ENCODE results near the gene MN1. TPM values are rescaled to one million over a fixed set of nuclear protein-coding genes. Genes with fewer than 3 reads are reported as not detected.

The MN1 gene
- polyA plus RNA-seq (2014; cell fraction: cytosol; rRNA removed): not detected in 2 replicates
- 0.01 TPM in 1 of 2 replicates, not detected in the other for polyA plus RNA-seq (2014; cell fraction: nucleus; rRNA removed)

- peak; percentile 43 for DNase-seq (ENCODE audit: low spot score)
These were observed at the start of gene MN1 for GRCh38 chr22:27801616-27802345. MN1 (minus strand) TSS chr22:27801756; CDS start chr22:27800543, 1,213 bp downstream.

GRCh38 chr22:27850000-27850521, 48.5 kb upstream of the MN1 start:
- no peak for DNase-seq (ENCODE audit: low spot score)

- DNase-seq (ENCODE audit: low spot score): no peak
These were observed 46.4 kb upstream of the MN1 start for GRCh38 chr22:27848005-27848404.

- no peak for DNase-seq (ENCODE audit: low spot score)
These were observed 45.4 kb upstream of the MN1 start for GRCh38 chr22:27846910-27847309.

DNA sequence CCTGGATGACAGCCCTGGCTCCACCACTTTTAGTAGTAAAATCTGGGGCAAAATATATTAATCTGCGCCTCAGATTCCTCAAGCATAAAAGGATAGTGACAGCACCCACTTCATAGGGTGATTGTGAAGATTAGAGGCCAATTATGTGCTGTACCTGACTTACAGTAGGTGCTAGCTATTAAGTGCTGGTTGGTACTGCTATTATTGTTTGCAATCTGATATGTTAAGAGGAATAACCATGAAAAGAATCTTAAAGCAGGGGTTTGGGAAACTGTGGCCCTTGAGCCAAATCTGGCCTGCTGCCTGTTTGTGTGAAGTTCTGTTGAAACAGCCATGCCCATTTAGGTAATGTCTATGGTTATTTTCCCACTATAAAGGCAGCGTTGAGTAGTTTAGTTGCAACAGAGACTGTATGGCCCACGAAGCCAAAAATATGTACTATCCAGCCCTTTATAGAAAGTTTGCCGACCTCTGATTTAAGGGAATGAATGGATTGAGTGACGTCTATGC, 44.7 kb upstream of the MN1 start:
- DNase-seq (ENCODE audit: low spot score): no peak

GRCh38 chr22:27845644-27846043, 44.1 kb upstream of the MN1 start:
- DNase-seq (ENCODE audit: low spot score): no peak

DNA sequence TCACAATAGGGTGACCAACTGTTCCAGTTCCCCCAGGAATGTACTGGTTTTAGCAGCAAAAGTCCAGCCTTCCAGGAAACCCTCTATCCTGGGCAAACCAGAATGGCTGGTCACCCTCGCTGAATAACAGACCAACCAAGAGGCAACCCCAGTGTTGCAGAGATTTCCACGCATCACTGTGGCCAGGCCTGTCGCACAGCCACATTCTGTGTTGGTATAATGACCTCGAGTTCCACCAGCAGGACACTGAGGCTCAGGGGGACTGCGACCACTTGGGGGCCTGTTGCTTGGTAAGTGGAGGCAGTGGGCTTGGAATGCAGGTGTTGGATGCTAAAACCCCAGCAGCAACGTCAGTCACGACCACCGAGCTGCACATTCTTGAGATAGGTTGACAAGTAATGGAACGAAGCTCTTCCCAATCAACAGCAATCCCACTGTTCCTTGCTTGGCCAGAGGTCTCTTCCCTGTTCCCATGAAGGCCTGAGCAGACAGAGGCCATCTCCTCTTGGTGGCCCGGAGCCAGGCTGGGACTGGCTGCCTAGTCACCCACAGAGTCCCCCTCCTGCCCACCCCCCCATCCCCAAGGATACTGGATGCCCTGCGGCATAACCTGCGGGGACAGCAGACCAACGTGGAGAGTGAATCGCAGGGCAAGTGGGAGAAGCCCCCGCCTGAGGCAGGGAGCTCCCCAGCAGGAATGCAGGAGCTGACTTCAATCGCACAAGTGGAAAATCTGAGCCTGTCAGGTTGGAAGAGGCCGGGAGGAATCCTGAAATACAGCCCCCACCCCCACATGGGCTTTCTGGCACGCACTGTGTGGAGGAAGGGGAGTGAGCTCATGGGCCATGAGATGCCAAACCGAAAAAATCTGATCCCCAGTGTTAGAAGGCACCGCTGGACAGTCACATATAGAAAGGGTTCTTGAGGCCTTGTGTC, 43.4 kb upstream of the MN1 start:
- no peak for DNase-seq (ENCODE audit: low spot score)

GRCh38 chr22:27844256-27844655, 42.7 kb upstream of the MN1 start:
- no peak for DNase-seq (ENCODE audit: low spot score)

- DNase-seq (ENCODE audit: low spot score): no peak
These were observed 41.9 kb upstream of the MN1 start for GRCh38 chr22:27843441-27843840.

DNA sequence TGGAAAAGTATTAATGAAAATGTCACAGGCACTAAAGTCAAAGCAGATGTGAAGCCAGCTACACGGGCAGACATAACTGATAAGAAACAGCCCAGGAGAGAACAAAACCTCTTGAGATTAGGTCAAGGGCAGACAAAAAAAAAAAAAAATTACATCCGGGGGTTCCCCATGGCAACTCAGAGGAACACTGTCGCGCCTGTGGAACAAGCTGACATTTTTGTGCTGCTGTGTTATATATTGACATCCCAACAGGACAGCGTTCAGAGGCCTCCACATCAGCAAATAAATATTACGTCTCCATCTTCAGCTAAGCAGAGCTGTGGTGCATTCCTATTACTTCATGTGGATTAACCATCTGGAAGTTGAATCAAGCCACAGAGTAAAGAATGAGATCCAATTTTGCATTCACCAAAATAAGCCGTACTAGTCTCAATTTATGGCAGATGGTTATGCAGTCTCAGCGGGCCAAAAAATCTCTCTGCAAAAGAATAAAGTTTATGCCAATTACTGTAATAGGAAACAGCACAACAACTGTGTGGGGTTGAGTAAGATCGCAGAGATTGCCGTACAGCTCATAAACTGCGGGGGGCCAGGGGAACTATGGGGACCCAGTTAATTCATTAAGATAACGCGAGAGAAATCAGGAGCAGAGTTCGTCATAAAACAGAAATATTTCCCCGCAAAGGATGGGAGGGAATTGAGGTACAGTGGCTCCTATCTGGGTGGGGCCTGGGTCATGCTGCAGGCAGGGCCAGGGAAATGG, 41.3 kb upstream of the MN1 start:
- peak; percentile 60 for DNase-seq (ENCODE audit: low spot score)

- no peak for DNase-seq (ENCODE audit: low spot score)
These were observed 40.6 kb upstream of the MN1 start for GRCh38 chr22:27842201-27842600.

DNA sequence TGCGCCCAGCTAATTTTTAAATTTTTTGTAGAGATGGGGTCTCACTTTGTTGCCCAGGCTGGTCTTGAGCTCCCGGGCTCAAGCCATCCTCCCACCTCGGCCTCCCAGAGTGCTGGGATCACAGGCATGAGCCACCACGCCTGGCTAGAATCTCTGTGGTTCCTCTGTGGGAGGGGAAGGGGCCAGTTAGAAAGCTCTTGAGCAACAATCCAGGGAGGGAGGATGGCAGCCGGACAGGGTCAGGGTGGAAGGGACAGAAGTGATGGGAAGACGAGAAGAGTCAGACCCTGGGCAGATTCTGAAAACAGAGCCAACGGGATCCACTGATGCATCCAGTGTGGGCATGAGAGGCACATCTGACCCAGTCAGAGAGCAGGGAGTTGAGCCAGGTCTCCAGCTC, 38.9 kb upstream of the MN1 start:
- no peak for DNase-seq (ENCODE audit: low spot score)

DNA sequence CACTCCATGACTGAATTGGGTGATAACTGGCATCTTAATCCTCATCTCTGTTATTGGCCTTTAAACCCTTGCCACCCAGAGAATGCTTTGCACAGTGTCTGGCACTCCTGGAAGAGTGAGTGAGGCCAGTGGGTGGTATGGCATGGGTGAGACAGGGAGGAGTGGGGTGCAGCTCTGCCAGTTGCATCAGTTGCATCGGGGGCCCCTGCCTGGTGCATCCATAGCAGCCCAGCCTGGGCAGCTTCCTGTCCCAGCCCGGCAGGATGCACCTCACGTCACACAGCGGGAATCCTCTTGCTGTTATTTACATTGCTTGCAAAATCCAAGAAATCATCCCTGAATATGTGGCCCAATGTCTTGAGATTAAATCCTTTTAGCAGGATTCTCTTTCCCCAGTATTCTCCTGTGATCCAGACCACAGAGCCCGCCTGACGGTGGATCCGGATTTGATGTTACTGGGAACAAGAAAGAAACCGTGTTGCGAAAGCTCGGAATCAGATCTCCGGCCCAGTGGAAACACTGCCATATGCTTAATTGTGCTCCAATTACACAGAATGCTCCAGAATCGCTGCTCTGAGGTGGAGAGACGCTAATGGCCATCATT, 37.6 kb upstream of the MN1 start:
- DNase-seq (ENCODE audit: low spot score): no peak

- no peak for DNase-seq (ENCODE audit: low spot score)
These were observed 34.6 kb upstream of the MN1 start for GRCh38 chr22:27836181-27836580.

DNA sequence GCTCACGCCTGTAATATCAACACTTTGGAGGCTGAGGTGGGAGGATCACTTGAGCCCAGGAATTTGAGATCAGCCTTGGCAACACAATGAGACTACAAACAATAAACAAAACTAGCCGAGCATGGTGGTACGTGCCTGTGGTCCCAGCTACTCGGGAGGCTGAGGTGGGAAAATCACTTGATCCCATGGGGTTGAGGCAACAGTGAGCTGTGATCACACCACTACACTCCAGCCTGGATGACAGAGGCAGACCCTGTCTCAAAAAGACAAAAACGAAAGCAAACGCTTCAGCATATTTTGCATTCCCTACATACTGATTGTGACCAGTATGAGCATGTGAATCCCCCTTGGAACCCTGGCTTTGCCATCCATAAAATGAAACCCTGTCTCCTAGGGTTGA, 33.9 kb upstream of the MN1 start:
- no peak for DNase-seq (ENCODE audit: low spot score)

GRCh38 chr22:27834364-27835185, 33.0 kb upstream of the MN1 start:
- no peak for DNase-seq (ENCODE audit: low spot score)

GRCh38 chr22:27833803-27834202, 32.2 kb upstream of the MN1 start:
- DNase-seq (ENCODE audit: low spot score): no peak

DNA sequence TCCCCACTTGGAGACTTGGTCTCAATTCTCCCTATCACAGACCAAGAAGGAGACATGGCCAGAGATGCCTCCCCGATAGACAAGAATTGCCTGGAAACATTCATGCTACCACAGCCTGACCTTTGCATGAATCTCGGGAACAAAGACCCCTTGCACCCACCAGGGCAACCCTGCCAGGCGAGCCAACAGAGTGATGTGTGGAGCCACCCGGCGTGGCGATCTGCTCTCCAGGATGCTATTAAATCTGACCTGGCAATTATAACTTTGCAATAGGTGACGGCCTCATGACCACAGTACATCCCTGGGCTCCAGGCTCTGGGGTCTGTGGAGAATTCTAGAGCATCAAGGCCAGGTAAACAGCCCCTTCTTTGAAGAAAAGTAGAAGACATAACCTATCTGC, 31.1 kb upstream of the MN1 start:
- DNase-seq (ENCODE audit: low spot score): no peak

DNA sequence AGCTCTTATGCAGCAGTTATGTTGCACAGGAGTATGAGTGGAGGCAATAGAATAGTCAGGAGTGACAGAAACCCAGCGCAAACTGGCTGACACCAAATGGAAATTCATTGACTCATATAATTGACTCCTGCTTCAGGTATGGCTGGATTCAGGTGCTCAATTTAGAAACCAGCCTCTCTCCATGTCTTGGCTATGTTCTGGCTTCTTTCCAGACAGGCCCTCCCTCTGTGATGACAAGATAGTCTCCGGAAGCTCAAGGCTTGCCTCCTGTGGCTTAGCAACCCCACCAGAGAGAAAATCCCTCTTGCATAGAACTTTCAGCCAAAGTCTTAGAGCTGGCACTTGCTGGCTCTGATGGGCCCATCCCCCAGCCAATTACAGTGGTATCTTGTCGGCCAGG, 28.1 kb upstream of the MN1 start:
- DNase-seq (ENCODE audit: low spot score): no peak

Measured in SK-N-DZ (cell line).